PC-9 (cell line): ENCODE results near the gene CCNF. TPM values are rescaled to one million over a fixed set of nuclear protein-coding genes. Genes with fewer than 3 reads are reported as not detected.

ENCODE experiments used
- BruUV-seq: library from RNA; stranded (reverse); fragments of 400-500 nt; replicated peaks from 2 replicates; lab custom pipeline; 2021; lab: Mats Ljungman, UMichigan
- CTCF ChIA-PET: fragments of 300-600 bp; sonication (Branson Sonifier 250); formaldehyde crosslinking; loops from one replicate; lab custom pipeline; 2022; ENCODE audit warnings: antibody characterized with exemption; lab: Charles Lee
- POLR2A ChIA-PET: fragments of 300-600 bp; sonication (Branson Sonifier 250); formaldehyde crosslinking; loops from one replicate; lab custom pipeline; 2022; ENCODE audit warnings: antibody characterized with exemption; ENCODE audit not compliant: unreplicated experiment; lab: Charles Lee
- DNase-seq, 2 experiments: peaks; one replicate each; pipeline versions ENCODE4 v3.0.0 to v3.0.0-alpha.2; 2015 to 2022; ENCODE audit warnings: mixed read lengths in 1 of 2
- H2AFZ ChIP-seq: fragments of 200-600 bp; sonication (generic); 2 replicates; pipeline ENCODE4 v1.8.1; 2017; ENCODE audit warnings: antibody characterized with exemption
- H3F3A ChIP-seq: fragments of 200-600 bp; sonication (generic); 2 replicates; pipeline ENCODE4 v1.8.1; 2017; ENCODE audit warnings: antibody characterized with exemption, mild to moderate bottlenecking, low read depth; ENCODE audit not compliant: insufficient read depth
- H3K27ac ChIP-seq: fragments of 200-600 bp; sonication (generic); 2 replicates; pipeline ENCODE4 v1.6.1; 2016; ENCODE audit warnings: mixed run types
- H3K27me3 ChIP-seq: fragments of 200-600 bp; sonication (generic); 2 replicates; pipeline ENCODE4 v1.6.1; 2016; ENCODE audit warnings: low read depth, mixed run types; ENCODE audit not compliant: insufficient read depth
- H3K36me3 ChIP-seq: fragments of 200-600 bp; sonication (generic); 2 replicates; pipeline ENCODE4 v1.6.1; 2016; ENCODE audit warnings: low read depth, mixed run types
- H3K4me1 ChIP-seq: fragments of 200-600 bp; sonication (generic); replicated peaks from 2 replicates; pipeline ENCODE4 v1.6.1; 2016; ENCODE audit warnings: mixed run types; ENCODE audit not compliant: insufficient read depth
- H3K4me2 ChIP-seq: fragments of 200-600 bp; sonication (generic); 2 replicates; pipeline ENCODE4 v1.6.1; 2017; ENCODE audit warnings: mixed run types
- H3K4me3 ChIP-seq: fragments of 200-600 bp; sonication (generic); 2 replicates; pipeline ENCODE4 v1.6.1; 2016; ENCODE audit warnings: mixed run types
- H3K79me2 ChIP-seq: fragments of 200-600 bp; sonication (generic); 2 replicates; pipeline ENCODE4 v1.6.1; 2017; ENCODE audit warnings: low read depth, mixed run types
- H3K9me2 ChIP-seq: fragments of 200-600 bp; sonication (generic); 2 replicates; pipeline ENCODE4 v1.8.1; 2017; ENCODE audit warnings: mild to moderate bottlenecking; ENCODE audit not compliant: insufficient read depth
- H3K9me3 ChIP-seq: fragments of 200-600 bp; sonication (generic); 2 replicates; pipeline ENCODE4 v1.8.1; 2016; ENCODE audit warnings: low read depth; ENCODE audit not compliant: insufficient read depth
- H4K20me1 ChIP-seq: fragments of 200-600 bp; sonication (generic); 2 replicates; pipeline ENCODE4 v1.8.1; 2017; ENCODE audit not compliant: insufficient read depth
- EZH2 ChIP-seq: fragments of 200-600 bp; sonication (generic); IDR thresholded peaks from 2 replicates; pipeline ENCODE4 v1.8.0; 2017; ENCODE audit warnings: antibody characterized with exemption, low read depth
- intact Hi-C: fragments of 100-400 bp; cut with micrococcal nuclease; formaldehyde crosslinking; loops from one replicate; pipeline ENCODE4 v1.10.0; 2022; ENCODE audit not compliant: unreplicated experiment
- total RNA-seq: library from RNA; stranded (reverse); gene quantifications from 2 replicates; pipeline ENCODE4 v1.2.3, GENCODE V29; 2021
- TF ChIP-seq, protein P1 (sequence below): fragments of 200-600 bp; sonication (generic); conservative IDR thresholded peaks from 2 replicates; pipeline ENCODE4 v1.6.1; 2017; ENCODE audit warnings: mixed run types, antibody characterized with exemption, mild to moderate bottlenecking, moderate library complexity

Gene CCNF
- total RNA-seq, 1 experiment from 2014 or later, result 69.0 TPM

DNA sequence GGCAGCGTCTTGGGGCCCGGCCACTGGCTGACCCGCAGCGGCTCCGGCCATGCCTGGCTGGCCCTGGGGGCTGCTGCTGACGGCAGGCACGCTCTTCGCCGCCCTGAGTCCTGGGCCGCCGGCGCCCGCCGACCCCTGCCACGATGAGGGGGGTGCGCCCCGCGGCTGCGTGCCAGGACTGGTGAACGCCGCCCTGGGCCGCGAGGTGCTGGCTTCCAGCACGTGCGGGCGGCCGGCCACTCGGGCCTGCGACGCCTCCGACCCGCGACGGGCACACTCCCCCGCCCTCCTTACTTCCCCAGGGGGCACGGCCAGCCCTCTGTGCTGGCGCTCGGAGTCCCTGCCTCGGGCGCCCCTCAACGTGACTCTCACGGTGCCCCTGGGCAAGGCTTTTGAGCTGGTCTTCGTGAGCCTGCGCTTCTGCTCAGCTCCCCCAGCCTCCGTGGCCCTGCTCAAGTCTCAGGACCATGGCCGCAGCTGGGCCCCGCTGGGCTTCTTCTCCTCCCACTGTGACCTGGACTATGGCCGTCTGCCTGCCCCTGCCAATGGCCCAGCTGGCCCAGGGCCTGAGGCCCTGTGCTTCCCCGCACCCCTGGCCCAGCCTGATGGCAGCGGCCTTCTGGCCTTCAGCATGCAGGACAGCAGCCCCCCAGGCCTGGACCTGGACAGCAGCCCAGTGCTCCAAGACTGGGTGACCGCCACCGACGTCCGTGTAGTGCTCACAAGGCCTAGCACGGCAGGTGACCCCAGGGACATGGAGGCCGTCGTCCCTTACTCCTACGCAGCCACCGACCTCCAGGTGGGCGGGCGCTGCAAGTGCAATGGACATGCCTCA, 42.6 kb downstream of the CCNF start:
- Histone ChIP-seq H3K4me1 (peaks cover 27% of the 10 kb centered on the region; the same call in 1 of the 2 replicates), H3K36me3 (no peaks in the 10 kb centered on the region), H3K27me3 (no peaks in the 10 kb centered on the region), H2AFZ (no peak overlapping the region), H3F3A (peaks cover 30% of the 10 kb centered on the region; the same call in 1 of the 2 replicates), H4K20me1 (peaks cover 10% of the 10 kb centered on the region), H3K4me3 (no peak overlapping the region), H3K27ac (no peak overlapping the region), H3K9me3 (no peaks in the 10 kb centered on the region), H3K4me2 (no peak overlapping the region), H3K79me2 (peaks cover 13% of the 10 kb centered on the region), H3K9me2 (no peaks in the 10 kb centered on the region)
- POLR2A ChIA-PET, result no interaction called here
- no peak for DNase-seq
- BruUV-seq, result no TSS peak
- TF ChIP-seq, protein P1, sequence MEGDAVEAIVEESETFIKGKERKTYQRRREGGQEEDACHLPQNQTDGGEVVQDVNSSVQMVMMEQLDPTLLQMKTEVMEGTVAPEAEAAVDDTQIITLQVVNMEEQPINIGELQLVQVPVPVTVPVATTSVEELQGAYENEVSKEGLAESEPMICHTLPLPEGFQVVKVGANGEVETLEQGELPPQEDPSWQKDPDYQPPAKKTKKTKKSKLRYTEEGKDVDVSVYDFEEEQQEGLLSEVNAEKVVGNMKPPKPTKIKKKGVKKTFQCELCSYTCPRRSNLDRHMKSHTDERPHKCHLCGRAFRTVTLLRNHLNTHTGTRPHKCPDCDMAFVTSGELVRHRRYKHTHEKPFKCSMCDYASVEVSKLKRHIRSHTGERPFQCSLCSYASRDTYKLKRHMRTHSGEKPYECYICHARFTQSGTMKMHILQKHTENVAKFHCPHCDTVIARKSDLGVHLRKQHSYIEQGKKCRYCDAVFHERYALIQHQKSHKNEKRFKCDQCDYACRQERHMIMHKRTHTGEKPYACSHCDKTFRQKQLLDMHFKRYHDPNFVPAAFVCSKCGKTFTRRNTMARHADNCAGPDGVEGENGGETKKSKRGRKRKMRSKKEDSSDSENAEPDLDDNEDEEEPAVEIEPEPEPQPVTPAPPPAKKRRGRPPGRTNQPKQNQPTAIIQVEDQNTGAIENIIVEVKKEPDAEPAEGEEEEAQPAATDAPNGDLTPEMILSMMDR, result no peak
- no peak for TF ChIP-seq EZH2
- CTCF ChIA-PET, result no interaction called here
- intact Hi-C loops, result no loop called here

DNA sequence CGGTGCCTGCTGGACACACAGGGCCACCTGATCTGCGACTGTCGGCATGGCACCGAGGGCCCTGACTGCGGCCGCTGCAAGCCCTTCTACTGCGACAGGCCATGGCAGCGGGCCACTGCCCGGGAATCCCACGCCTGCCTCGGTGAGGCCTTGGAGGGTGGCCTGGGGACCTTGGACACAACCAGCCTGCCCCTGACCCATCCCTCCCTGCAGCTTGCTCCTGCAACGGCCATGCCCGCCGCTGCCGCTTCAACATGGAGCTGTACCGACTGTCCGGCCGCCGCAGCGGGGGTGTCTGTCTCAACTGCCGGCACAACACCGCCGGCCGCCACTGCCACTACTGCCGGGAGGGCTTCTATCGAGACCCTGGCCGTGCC, 43.2 kb downstream of the CCNF start:
- DNase-seq, result no peak
- Histone ChIP-seq H3K27ac (no peak overlapping the region), H3K9me3 (no peaks in the 10 kb centered on the region), H3K9me2 (no peaks in the 10 kb centered on the region), H3K79me2 (peaks cover 13% of the 10 kb centered on the region), H3K4me2 (no peak overlapping the region), H4K20me1 (peaks cover 12% of the 10 kb centered on the region), H3K36me3 (no peaks in the 10 kb centered on the region), H2AFZ (no peak overlapping the region), H3K27me3 (no peaks in the 10 kb centered on the region), H3K4me3 (no peak overlapping the region), H3K4me1 (peaks cover 27% of the 10 kb centered on the region; the same call in 1 of the 2 replicates), H3F3A (peaks cover 30% of the 10 kb centered on the region; the same call in 1 of the 2 replicates)
- TF ChIP-seq EZH2, result no peak
- TF ChIP-seq, protein P1, result no peak
- no TSS peak for BruUV-seq
- ChIA-PET POLR2A (no interaction called here), CTCF (no interaction called here)
- intact Hi-C loops, result no loop called here

GRCh38 chr16:2472885-2473445, 43.7 kb downstream of the CCNF start:
- intact Hi-C loops, result no loop called here
- Histone ChIP-seq H3F3A (peaks cover 30% of the 10 kb centered on the region; the same call in 1 of the 2 replicates), H3K9me3 (no peaks in the 10 kb centered on the region), H3K36me3 (no peaks in the 10 kb centered on the region), H3K9me2 (no peaks in the 10 kb centered on the region), H3K27ac (no peak overlapping the region), H3K4me1 (peaks cover 27% of the 10 kb centered on the region; the same call in 1 of the 2 replicates), H3K27me3 (no peaks in the 10 kb centered on the region), H2AFZ (no peak overlapping the region), H3K79me2 (peaks cover 13% of the 10 kb centered on the region), H3K4me2 (peak overlapping the region; percentile 97), H4K20me1 (peaks cover 16% of the 10 kb centered on the region), H3K4me3 (peak overlapping the region; percentile 98; the same call in 1 of the 2 replicates)
- DNase-seq, result peak in 1 of 2 experiments; percentile 49
- TF ChIP-seq EZH2, result no peak
- TF ChIP-seq, protein P1, result no peak
- POLR2A ChIA-PET, result interaction anchor here (0.6 kb wide), 1 partner anchor 60 kb away, joined by 18 read pairs; no protein-coding TSS in a partner anchor
- CTCF ChIA-PET, result no interaction called here
- BruUV-seq, result no TSS peak
